ENCODE measurements around the gene SYPL1.

GRCh38 chr7:106063024-106063423, 49.1 kb downstream of the SYPL1 start:
- TF ChIP-seq CTCF (IDR thresholded peaks at IDR 0.05; ENCODE audit: poor library complexity) = no peak
- TF ChIP-seq EZH2phosphoT487 (IDR thresholded peaks at IDR 0.05; ENCODE audit: low read depth, severe bottlenecking, unreplicated experiment) = no peak
- no peak for TF ChIP-seq EZH2 (IDR thresholded peaks at IDR 0.05; ENCODE audit: borderline replicate concordance)

Measured in hepatocyte (in vitro differentiated cells).